ENCODE data around the gene ZC3H12D. TPM values are rescaled to one million over a fixed set of nuclear protein-coding genes. Genes with fewer than 3 reads are reported as not detected.

ZC3H12D gene
- total and polyA plus RNA-seq, 2 of the 8 experiments (the other 6 are each of a cell fraction or from before 2014, with no cell fraction given), result 0.05 to 0.07 TPM

DNA sequence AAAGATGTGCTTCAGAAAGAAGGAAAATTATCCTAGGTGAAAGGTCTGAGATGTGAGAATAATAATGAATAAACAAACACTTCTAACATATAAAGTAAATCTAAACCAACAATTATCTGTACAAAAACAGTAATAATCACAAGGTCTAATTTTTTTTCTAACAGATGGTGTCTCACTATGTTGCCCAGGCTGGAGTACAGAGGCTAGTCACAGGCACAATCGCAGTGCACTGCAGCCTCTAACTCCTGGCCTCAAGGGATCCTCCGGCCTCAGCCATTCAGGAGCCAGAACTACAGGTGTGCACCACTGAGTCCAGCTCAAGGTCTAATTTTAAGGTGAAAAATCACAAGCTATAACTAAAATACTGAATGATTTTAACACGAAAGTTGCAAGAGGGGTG lies 17.0 kb upstream of the ZC3H12D start:
- no peaks in the 10 kb centered on the region for H3K23me2 ChIP-seq (ENCODE audit: low read depth, low read length)
- H3K36me3 ChIP-seq (ENCODE audit: control insufficient read depth in 2 of 4, insufficient read depth in 4 of 4, low read length in 3 of 4), result peaks cover 0 to 10% (median 0%) of the 10 kb centered on the region in 4 experiments; a peak in 1 of 8 replicates
- H2BK15ac ChIP-seq (ENCODE audit: low read length), result no peak overlapping the region
- H2BK120ac ChIP-seq (replicated peaks; ENCODE audit: low read depth, low read length), result no peak overlapping the region
- no peak overlapping the region for H3K23ac ChIP-seq (ENCODE audit: insufficient read length)
- FAIRE-seq, result no peak
- no peaks in the 10 kb centered on the region for H4K20me1 ChIP-seq (replicated peaks in 1 of 2; ENCODE audit: control insufficient read depth in 1 of 2, insufficient read depth in 2 of 2, low read length in 2 of 2)
- ChIA-PET POLR2A (ENCODE audit: partially characterized antibody) (no interaction called here), CTCF (ENCODE audit: partially characterized antibody) (no interaction called here)
- no peaks in the 10 kb centered on the region for H3K79me1 ChIP-seq (ENCODE audit: low read depth, low read length)
- no peak overlapping the region for H4K91ac ChIP-seq (replicated peaks; ENCODE audit: insufficient read length, low read length)
- H3K27me3 ChIP-seq (replicated peaks in 1 of 4; ENCODE audit: control insufficient read depth in 3 of 4, extremely low read depth in 1 of 4, insufficient read depth in 3 of 4, low read length in 3 of 4), result no peaks in the 10 kb centered on the region
- no peak overlapping the region for H2BK5ac ChIP-seq (ENCODE audit: low read depth, low read length)
- H3K4ac ChIP-seq (replicated peaks; ENCODE audit: insufficient read length, low read depth, low read length), result no peak overlapping the region
- no peaks in the 10 kb centered on the region for H3K4me1 ChIP-seq (replicated peaks in 1 of 4; ENCODE audit: control insufficient read depth in 3 of 4, insufficient read depth in 4 of 4, low read length in 3 of 4)
- no peak overlapping the region for H3K27ac ChIP-seq (ENCODE audit: low read depth, low read length)
- no peak overlapping the region for H4K8ac ChIP-seq (ENCODE audit: extremely low read depth, insufficient read depth, low read length)
- no peak overlapping the region for H3K56ac ChIP-seq (replicated peaks; ENCODE audit: insufficient read length, low read depth, low read length)
- no peak overlapping the region for H2AK5ac ChIP-seq (ENCODE audit: low read depth, low read length)
- H3K9me3 ChIP-seq (ENCODE audit: insufficient read depth in 2 of 2, low read depth in 1 of 2, low read length in 1 of 2), result no peaks in the 10 kb centered on the region
- H3K14ac ChIP-seq (ENCODE audit: insufficient read length), result no peak overlapping the region
- H3K9ac ChIP-seq (replicated peaks in 1 of 4; ENCODE audit: extremely low read depth in 1 of 4, low read depth in 3 of 4, low read length in 3 of 4), result no peak overlapping the region
- H3K79me2 ChIP-seq (ENCODE audit: control insufficient read depth in 1 of 2, insufficient read depth in 2 of 2, low read length in 2 of 2), result no peaks in the 10 kb centered on the region
- H4K5ac ChIP-seq (ENCODE audit: insufficient read length, low read depth, low read length), result no peak overlapping the region
- H3K18ac ChIP-seq (ENCODE audit: extremely low read depth, low read length), result no peak overlapping the region
- H3K4me3 ChIP-seq (ENCODE audit: extremely low read depth in 1 of 4, insufficient read depth in 2 of 4, low read depth in 3 of 4, low read length in 4 of 4), result no peak overlapping the region
- no peak overlapping the region for H3K4me2 ChIP-seq (ENCODE audit: insufficient read depth in 1 of 2, low read depth in 2 of 2, low read length in 2 of 2)
- H2AFZ ChIP-seq (ENCODE audit: low read length), result no peak overlapping the region
- no peak overlapping the region for H2BK12ac ChIP-seq (ENCODE audit: low read depth, low read length)
- DNase-seq (ENCODE audit: low read depth in 1 of 2, low spot score in 2 of 2), result no peak
- 88% methylated on average over 3 of the region's 3 CpGs; no CpG with 5 or more reads in 1 of the 2 experiments for WGBS, 2 experiments (ENCODE audit: extremely low coverage in 1 of 2, insufficient coverage in 1 of 2, insufficient read length in 1 of 2, insufficient replicate concordance in 2 of 2, low coverage in 1 of 2, low lambda C conversion rate in 2 of 2, missing lambda C conversion rate in 1 of 2)
- no peak overlapping the region for H2BK20ac ChIP-seq (ENCODE audit: low read length)
- TF ChIP-seq HDAC2 (IDR thresholded peaks at IDR 0.05; ENCODE audit: borderline replicate concordance in 1 of 2, low read depth in 2 of 2, low read length in 2 of 2) (no peak), ASH2L (IDR thresholded peaks at IDR 0.05; ENCODE audit: low read length) (no peak), NRF1 (IDR thresholded peaks at IDR 0.05; ENCODE audit: low read depth, low read length) (no peak), POLR2AphosphoS5 (IDR thresholded peaks at IDR 0.05; ENCODE audit: low read depth, low read length) (no peak), RBBP5 (IDR thresholded peaks at IDR 0.05; ENCODE audit: borderline replicate concordance, low read depth, low read length) (no peak), SP4 (IDR thresholded peaks at IDR 0.05; ENCODE audit: low read length) (no peak), TCF12 (IDR thresholded peaks at IDR 0.05; ENCODE audit: low read depth, low read length) (no peak), EZH2 (IDR thresholded peaks at IDR 0.05; ENCODE audit: low read depth, low read length, severe bottlenecking) (no peak), CEBPB (IDR thresholded peaks at IDR 0.05; ENCODE audit: low read depth, low read length) (no peak)
- TF ChIP-seq, protein P1, sequence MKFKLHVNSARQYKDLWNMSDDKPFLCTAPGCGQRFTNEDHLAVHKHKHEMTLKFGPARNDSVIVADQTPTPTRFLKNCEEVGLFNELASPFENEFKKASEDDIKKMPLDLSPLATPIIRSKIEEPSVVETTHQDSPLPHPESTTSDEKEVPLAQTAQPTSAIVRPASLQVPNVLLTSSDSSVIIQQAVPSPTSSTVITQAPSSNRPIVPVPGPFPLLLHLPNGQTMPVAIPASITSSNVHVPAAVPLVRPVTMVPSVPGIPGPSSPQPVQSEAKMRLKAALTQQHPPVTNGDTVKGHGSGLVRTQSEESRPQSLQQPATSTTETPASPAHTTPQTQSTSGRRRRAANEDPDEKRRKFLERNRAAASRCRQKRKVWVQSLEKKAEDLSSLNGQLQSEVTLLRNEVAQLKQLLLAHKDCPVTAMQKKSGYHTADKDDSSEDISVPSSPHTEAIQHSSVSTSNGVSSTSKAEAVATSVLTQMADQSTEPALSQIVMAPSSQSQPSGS (IDR thresholded peaks at IDR 0.05; ENCODE audit: low read length), result no peak
- TF ChIP-seq, protein P2, sequence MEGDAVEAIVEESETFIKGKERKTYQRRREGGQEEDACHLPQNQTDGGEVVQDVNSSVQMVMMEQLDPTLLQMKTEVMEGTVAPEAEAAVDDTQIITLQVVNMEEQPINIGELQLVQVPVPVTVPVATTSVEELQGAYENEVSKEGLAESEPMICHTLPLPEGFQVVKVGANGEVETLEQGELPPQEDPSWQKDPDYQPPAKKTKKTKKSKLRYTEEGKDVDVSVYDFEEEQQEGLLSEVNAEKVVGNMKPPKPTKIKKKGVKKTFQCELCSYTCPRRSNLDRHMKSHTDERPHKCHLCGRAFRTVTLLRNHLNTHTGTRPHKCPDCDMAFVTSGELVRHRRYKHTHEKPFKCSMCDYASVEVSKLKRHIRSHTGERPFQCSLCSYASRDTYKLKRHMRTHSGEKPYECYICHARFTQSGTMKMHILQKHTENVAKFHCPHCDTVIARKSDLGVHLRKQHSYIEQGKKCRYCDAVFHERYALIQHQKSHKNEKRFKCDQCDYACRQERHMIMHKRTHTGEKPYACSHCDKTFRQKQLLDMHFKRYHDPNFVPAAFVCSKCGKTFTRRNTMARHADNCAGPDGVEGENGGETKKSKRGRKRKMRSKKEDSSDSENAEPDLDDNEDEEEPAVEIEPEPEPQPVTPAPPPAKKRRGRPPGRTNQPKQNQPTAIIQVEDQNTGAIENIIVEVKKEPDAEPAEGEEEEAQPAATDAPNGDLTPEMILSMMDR (IDR thresholded peaks at IDR 0.05; ENCODE audit: control extremely low read depth in 1 of 3, insufficient read depth in 1 of 3, low read depth in 1 of 3, low read length in 3 of 3), result no peak
